ENCODE results near the gene CYP11A1.

Gene CYP11A1

GRCh38 chr15:74411686-74412085, 44.2 kb upstream of the CYP11A1 start:
- H3K27ac ChIP-seq (replicated peaks): no peak overlapping the region
- H3K4me3 ChIP-seq (replicated peaks; ENCODE audit: insufficient read depth, low read length): no peak overlapping the region
- TF ChIP-seq POLR2AphosphoS5 (IDR thresholded peaks at IDR 0.05; ENCODE audit: low read depth): no peak
- TF ChIP-seq CTCF (IDR thresholded peaks at IDR 0.05; ENCODE audit: insufficient read depth, low read length): no peak
- no peak for TF ChIP-seq SPI1 (IDR thresholded peaks at IDR 0.05; ENCODE audit: borderline replicate concordance, low read depth)
- no peak for TF ChIP-seq GABPA (IDR thresholded peaks at IDR 0.05; ENCODE audit: low read depth)
- TF ChIP-seq, protein P1, sequence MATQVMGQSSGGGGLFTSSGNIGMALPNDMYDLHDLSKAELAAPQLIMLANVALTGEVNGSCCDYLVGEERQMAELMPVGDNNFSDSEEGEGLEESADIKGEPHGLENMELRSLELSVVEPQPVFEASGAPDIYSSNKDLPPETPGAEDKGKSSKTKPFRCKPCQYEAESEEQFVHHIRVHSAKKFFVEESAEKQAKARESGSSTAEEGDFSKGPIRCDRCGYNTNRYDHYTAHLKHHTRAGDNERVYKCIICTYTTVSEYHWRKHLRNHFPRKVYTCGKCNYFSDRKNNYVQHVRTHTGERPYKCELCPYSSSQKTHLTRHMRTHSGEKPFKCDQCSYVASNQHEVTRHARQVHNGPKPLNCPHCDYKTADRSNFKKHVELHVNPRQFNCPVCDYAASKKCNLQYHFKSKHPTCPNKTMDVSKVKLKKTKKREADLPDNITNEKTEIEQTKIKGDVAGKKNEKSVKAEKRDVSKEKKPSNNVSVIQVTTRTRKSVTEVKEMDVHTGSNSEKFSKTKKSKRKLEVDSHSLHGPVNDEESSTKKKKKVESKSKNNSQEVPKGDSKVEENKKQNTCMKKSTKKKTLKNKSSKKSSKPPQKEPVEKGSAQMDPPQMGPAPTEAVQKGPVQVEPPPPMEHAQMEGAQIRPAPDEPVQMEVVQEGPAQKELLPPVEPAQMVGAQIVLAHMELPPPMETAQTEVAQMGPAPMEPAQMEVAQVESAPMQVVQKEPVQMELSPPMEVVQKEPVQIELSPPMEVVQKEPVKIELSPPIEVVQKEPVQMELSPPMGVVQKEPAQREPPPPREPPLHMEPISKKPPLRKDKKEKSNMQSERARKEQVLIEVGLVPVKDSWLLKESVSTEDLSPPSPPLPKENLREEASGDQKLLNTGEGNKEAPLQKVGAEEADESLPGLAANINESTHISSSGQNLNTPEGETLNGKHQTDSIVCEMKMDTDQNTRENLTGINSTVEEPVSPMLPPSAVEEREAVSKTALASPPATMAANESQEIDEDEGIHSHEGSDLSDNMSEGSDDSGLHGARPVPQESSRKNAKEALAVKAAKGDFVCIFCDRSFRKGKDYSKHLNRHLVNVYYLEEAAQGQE (IDR thresholded peaks at IDR 0.05; ENCODE audit: insufficient replicate concordance, low read depth): no peak
- no peak for DNase-seq (ENCODE audit: low read depth in 1 of 2, low spot score in 1 of 2)
- no peaks in the 10 kb centered on the region for H3K27me3 ChIP-seq (ENCODE audit: insufficient read depth, poor library complexity, severe bottlenecking)

GRCh38 chr15:74410502-74410901, 43.1 kb upstream of the CYP11A1 start:
- no peak overlapping the region for H3K27ac ChIP-seq (replicated peaks)
- no peak for DNase-seq (ENCODE audit: low read depth in 1 of 2, low spot score in 1 of 2)

GRCh38 chr15:74409225-74409624, 41.8 kb upstream of the CYP11A1 start:
- H3K27ac ChIP-seq (replicated peaks): no peak overlapping the region
- no peak for DNase-seq (ENCODE audit: low read depth in 1 of 2, low spot score in 1 of 2)
- H3K27me3 ChIP-seq (ENCODE audit: insufficient read depth, poor library complexity, severe bottlenecking): no peaks in the 10 kb centered on the region
- no peak overlapping the region for H3K4me3 ChIP-seq (replicated peaks; ENCODE audit: insufficient read depth, low read length)
- TF ChIP-seq POLR2AphosphoS5 (IDR thresholded peaks at IDR 0.05; ENCODE audit: low read depth): no peak
- no peak for TF ChIP-seq CTCF (IDR thresholded peaks at IDR 0.05; ENCODE audit: insufficient read depth, low read length)
- TF ChIP-seq, protein P1 (IDR thresholded peaks at IDR 0.05; ENCODE audit: insufficient replicate concordance, low read depth): no peak
- TF ChIP-seq GABPA (IDR thresholded peaks at IDR 0.05; ENCODE audit: low read depth): no peak
- TF ChIP-seq SPI1 (IDR thresholded peaks at IDR 0.05; ENCODE audit: borderline replicate concordance, low read depth): no peak

More at GRCh38 chr15:74410502-74410901, 43.1 kb upstream of the CYP11A1 start:
- TF ChIP-seq, protein P1 (IDR thresholded peaks at IDR 0.05; ENCODE audit: insufficient replicate concordance, low read depth): no peak
- no peak for TF ChIP-seq CTCF (IDR thresholded peaks at IDR 0.05; ENCODE audit: insufficient read depth, low read length)
- TF ChIP-seq POLR2AphosphoS5 (IDR thresholded peaks at IDR 0.05; ENCODE audit: low read depth): no peak
- no peak for TF ChIP-seq GABPA (IDR thresholded peaks at IDR 0.05; ENCODE audit: low read depth)
- no peak for TF ChIP-seq SPI1 (IDR thresholded peaks at IDR 0.05; ENCODE audit: borderline replicate concordance, low read depth)
- no peaks in the 10 kb centered on the region for H3K27me3 ChIP-seq (ENCODE audit: insufficient read depth, poor library complexity, severe bottlenecking)
- H3K4me3 ChIP-seq (replicated peaks; ENCODE audit: insufficient read depth, low read length): no peak overlapping the region

Measured in HL-60 (cell line).